B cell (primary cell): ENCODE measurements around the gene RBM19. TPM values are rescaled to one million over a fixed set of nuclear protein-coding genes. Genes with fewer than 3 reads are reported as not detected.

Experiments
- ATAC-seq: fragments of 200-7000 bp; cut with Tn5 transposase; one replicate; pipeline ENCODE4 v1.10.0; 2021; ENCODE audit warnings: low read depth, mild to moderate bottlenecking, moderate number of reproducible peaks, moderate library complexity
- CTCF ChIA-PET: fragments of 350-600 bp; sonication (Branson Sonifier 250); formaldehyde crosslinking; loops from one replicate; lab custom pipeline; 2021; ENCODE audit warnings: antibody characterized with exemption, inconsistent platforms; lab: Charles Lee
- POLR2A ChIA-PET: fragments of 350-600 bp; sonication (Branson Sonifier 250); formaldehyde crosslinking; loops from one replicate; lab custom pipeline; 2021; ENCODE audit warnings: antibody characterized with exemption; lab: Charles Lee
- DNase-seq: peaks from one replicate; pipeline ENCODE4 v3.0.0; 2013
- H2AFZ ChIP-seq: 2 replicates; pipeline ENCODE4 v1.6.1; 2012; ENCODE audit warnings: mild to moderate bottlenecking, low read depth, low read length; ENCODE audit not compliant: insufficient read depth, poor library complexity, severe bottlenecking
- H3K27ac ChIP-seq, 2 donors: 1 replicate in 1 of 2; 2 replicates in 1 of 2; pipeline ENCODE4 v1.5.1; 2012 to 2013; ENCODE audit warnings: low read length in 2 of 2, mild to moderate bottlenecking in 2 of 2, moderate library complexity in 1 of 2
- H3K27me3 ChIP-seq, 4 experiments: fragments of 200-600 bp in 1 of 4; sonication (generic) in 1 of 4; replicated peaks in 1 of 4; 1 replicate in 2 of 4; 2 replicates in 2 of 4; pipeline versions ENCODE4 v1.6.1 to v1.7.0; 2013 to 2016; ENCODE audit warnings: low read length in 3 of 4, mild to moderate bottlenecking in 2 of 4, mixed read lengths in 1 of 4, moderate library complexity in 1 of 4; ENCODE audit not compliant: insufficient read depth in 4 of 4, control insufficient read depth in 3 of 4; ENCODE audit errors: control extremely low read depth in 1 of 4
- H3K36me3 ChIP-seq, 2 experiments: replicated peaks in 1 of 2; 1 replicate in 1 of 2; 2 replicates in 1 of 2; pipeline versions ENCODE4 v1.6.1 to v1.7.1; 2013; ENCODE audit warnings: low read length in 1 of 2; ENCODE audit not compliant: insufficient read depth in 2 of 2, control insufficient read depth in 1 of 2; ENCODE audit errors: control extremely low read depth in 1 of 2, extremely low read depth in 1 of 2
- H3K4me1 ChIP-seq, 2 donors: fragments of 200-600 bp in 1 of 2; sonication (generic) in 1 of 2; 1 replicate in 1 of 2; 2 replicates in 1 of 2; pipeline versions ENCODE4 v1.5.1 to v1.6.1; 2013 to 2017; ENCODE audit warnings: low read length in 2 of 2; ENCODE audit not compliant: control insufficient read depth in 2 of 2, insufficient read depth in 2 of 2
- H3K4me2 ChIP-seq: replicated peaks from 2 replicates; pipeline ENCODE3; 2012; ENCODE audit warnings: mild to moderate bottlenecking, low read depth, low read length; ENCODE audit not compliant: poor library complexity, severe bottlenecking
- H3K4me3 ChIP-seq, 5 experiments: fragments of 200-600 bp in 1 of 5; sonication (generic) in 1 of 5; 1 replicate in 3 of 5; 2 replicates in 2 of 5; pipeline versions ENCODE4 v1.5.1 to v1.7.0; 2011 to 2016; ENCODE audit warnings: low read length in 4 of 5, mild to moderate bottlenecking in 4 of 5, low read depth in 2 of 5, control low read depth in 1 of 5, moderate library complexity in 1 of 5; ENCODE audit not compliant: insufficient read depth in 1 of 5; ENCODE audit errors: control extremely low read depth in 1 of 5, extremely low read depth in 1 of 5
- H3K79me2 ChIP-seq: fragments of 200-600 bp; sonication (generic); one replicate; pipeline ENCODE4 v1.6.0; 2016; ENCODE audit warnings: low read length; ENCODE audit not compliant: control insufficient read depth, insufficient read depth
- H3K9ac ChIP-seq: fragments of 200-600 bp; sonication (generic); 2 replicates; pipeline ENCODE4 v1.6.1; 2017; ENCODE audit warnings: mild to moderate bottlenecking, low read length, moderate library complexity
- H3K9me3 ChIP-seq, 3 donors: one replicate each; pipeline versions ENCODE4 v1.6.1 to v1.7.1; 2013; ENCODE audit warnings: low read length in 2 of 3; ENCODE audit not compliant: control insufficient read depth in 2 of 3, insufficient read depth in 1 of 3; ENCODE audit errors: control extremely low read depth in 1 of 3
- H4K20me1 ChIP-seq: 2 replicates; pipeline ENCODE4 v1.6.0; 2012; ENCODE audit warnings: mild to moderate bottlenecking, low read length; ENCODE audit not compliant: insufficient read depth, control insufficient read depth, poor library complexity, severe bottlenecking
- H3K27ac Mint-ChIP-seq: one replicate; pipeline ENCODE4 v1.8.0; 2021; ENCODE audit warnings: mixed read lengths
- H3K27me3 Mint-ChIP-seq: one replicate; pipeline ENCODE4 v1.8.0; 2021; ENCODE audit warnings: mixed read lengths
- H3K4me1 Mint-ChIP-seq: one replicate; pipeline ENCODE4 v1.8.0; 2021; ENCODE audit warnings: mixed read lengths
- H3K4me3 Mint-ChIP-seq: one replicate; pipeline ENCODE4 v1.8.0; 2021; ENCODE audit warnings: mixed read lengths
- H3K9me3 Mint-ChIP-seq: one replicate; pipeline ENCODE4 v1.8.0; 2022; ENCODE audit warnings: mixed read lengths; ENCODE audit not compliant: insufficient read depth
- CTCF ChIP-seq: fragments of 200-600 bp; IDR thresholded peaks from one replicate; pipeline ENCODE4 v1.8.0; 2022; ENCODE audit warnings: antibody characterized with exemption, mild to moderate bottlenecking
- EZH2 ChIP-seq: IDR thresholded peaks from 2 replicates; pipeline ENCODE4 v1.6.1; 2012; ENCODE audit warnings: borderline replicate concordance, low read depth, mild to moderate bottlenecking, moderate library complexity, low read length; ENCODE audit not compliant: insufficient read depth, poor library complexity, severe bottlenecking
- WGBS: methylation state at CpG from one replicate; pipeline ENCODE4 v1.1.5; 2013; ENCODE audit warnings: missing lambda C conversion rate; ENCODE audit not compliant: insufficient coverage; 5-methylcytosine and 5-hydroxymethylcytosine counted together
- intact Hi-C: fragments of 100-400 bp; cut with micrococcal nuclease; formaldehyde crosslinking; loops from one replicate; pipeline ENCODE4 v1.10.0; 2022
- polyA plus RNA-seq: library from polyadenylated mRNA; depleted of rRNA; stranded (reverse); fragments of >200 nt; gene quantifications from 2 replicates; pipeline ENCODE4 v1.2.3, GENCODE V29; 2012
- total RNA-seq, 2 donors: library from RNA; stranded (reverse); fragments of 120-200 nt in 1 of 2; gene quantifications; 1 replicate in 1 of 2; 2 replicates in 1 of 2; pipeline versions ENCODE4 v1.2.3 to v1.2.4, GENCODE V29; 2013 to 2022

The RBM19 gene
- total and polyA plus RNA-seq, 2 donors (not counting 1 experiment from before 2014, with no cell fraction given) = 43.1 to 90.0 TPM

GRCh38 chr12:113918306-113918705, 47.8 kb downstream of the RBM19 start:
- TF ChIP-seq CTCF = no peak
- TF ChIP-seq EZH2 = no peak
- POLR2A ChIA-PET = no interaction called here
- intact Hi-C loops = no loop called here
- DNase-seq (no peak), ATAC-seq (no peak)
- Mint-ChIP-seq H3K9me3 (no peaks in the 10 kb centered on the region), H3K4me3 (no peak overlapping the region), H3K27me3 (no peaks in the 10 kb centered on the region), H3K27ac (no peak overlapping the region), H3K4me1 (no peaks in the 10 kb centered on the region)
- Histone ChIP-seq H3K36me3 (peaks cover 2 to 79% of the 10 kb centered on the region in 2 experiments), H2AFZ (no peak overlapping the region), H4K20me1 (no peaks in the 10 kb centered on the region), H3K9ac (no peak overlapping the region), H3K27ac (no peak overlapping the region), H3K4me3 (no peak overlapping the region), H3K27me3 (no peaks in the 10 kb centered on the region), H3K79me2 (no peaks in the 10 kb centered on the region), H3K9me3 (no peaks in the 10 kb centered on the region), H3K4me1 (no peaks in the 10 kb centered on the region), H3K4me2 (no peak overlapping the region)
- WGBS = 96% methylated on average over 11 of the region's 13 CpGs
- CTCF ChIA-PET = no interaction called here

GRCh38 chr12:113917393-113917792, 48.7 kb downstream of the RBM19 start:
- intact Hi-C loops = no loop called here
- Mint-ChIP-seq H3K9me3 (no peaks in the 10 kb centered on the region), H3K27ac (no peak overlapping the region), H3K4me3 (no peak overlapping the region), H3K4me1 (no peaks in the 10 kb centered on the region), H3K27me3 (no peaks in the 10 kb centered on the region)
- ChIA-PET CTCF (interaction anchor here (1.0 kb wide), 1 partner anchor 10 kb away, joined by 3 read pairs; no protein-coding TSS in a partner anchor), POLR2A (no interaction called here)
- ATAC-seq (no peak), DNase-seq (no peak)
- no peak overlapping the region for H3K4me2 ChIP-seq
- no peak overlapping the region for H3K27ac ChIP-seq
- H4K20me1 ChIP-seq = no peaks in the 10 kb centered on the region
- no peaks in the 10 kb centered on the region for H3K27me3 ChIP-seq
- H2AFZ ChIP-seq = no peak overlapping the region
- no peaks in the 10 kb centered on the region for H3K79me2 ChIP-seq
- no peaks in the 10 kb centered on the region for H3K9me3 ChIP-seq
- H3K4me3 ChIP-seq = no peak overlapping the region
- no peaks in the 10 kb centered on the region for H3K4me1 ChIP-seq
- no CpG with 5 or more reads among the region's 5 CpGs for WGBS
- H3K9ac ChIP-seq = no peak overlapping the region
- TF ChIP-seq CTCF = no peak
- no peak for TF ChIP-seq EZH2
- H3K36me3 ChIP-seq = peaks cover 2 to 72% of the 10 kb centered on the region in 2 experiments
